K562 (cell line): ENCODE measurements around the gene ISLR2. TPM values are rescaled to one million over a fixed set of nuclear protein-coding genes. Genes with fewer than 3 reads are reported as not detected.

Experiments
- ATAC-seq: fragments of 200-7000 bp; cut with Tn5 transposase; 3 replicates; pipeline ENCODE4 v1.9.1; 2020; ENCODE audit warnings: moderate library complexity
- BruUV-seq: library from RNA; stranded (reverse); fragments of 400-500 nt; replicated peaks from 2 replicates; lab custom pipeline; 2021; lab: Mats Ljungman, UMichigan
- CTCF ChIA-PET: fragments of 300-600 bp; formaldehyde crosslinking; extraction: SDS; loops from one replicate; lab custom pipeline; 2021; ENCODE audit warnings: low intra/inter-chr PET ratio; lab: Yijun Ruan, JAX
- POLR2A ChIA-PET: fragments of 300-600, 350-650 bp; sonication (Branson Sonifier 250); formaldehyde crosslinking; extraction: SDS; loops from one replicate; lab custom pipeline; 2021; ENCODE audit warnings: antibody characterized with exemption, inconsistent platforms; lab: Yijun Ruan, JAX
- DNase-seq, 4 experiments: peaks; one replicate each; pipeline versions ENCODE4 v3.0.0 to v3.0.0-alpha.2; 2011 to 2018; ENCODE audit warnings: low spot score in 3 of 4, mixed read lengths in 3 of 4; ENCODE audit errors: extremely low read depth in 1 of 4
- FAIRE-seq: peaks from 2 replicates; lab custom pipeline; 2011; peaks lifted over from hg19 to GRCh38; lab: Jason Lieb, UNC
- H2AFZ ChIP-seq: 2 replicates; pipeline ENCODE4 v1.6.0; 2011; ENCODE audit warnings: low read depth, low read length, control low read depth, inconsistent platforms
- H3K27ac ChIP-seq: fragments of 200-600 bp; 3 replicates; pipeline ENCODE4 v1.8.0; 2011; ENCODE audit warnings: low read depth, mild to moderate bottlenecking, control low read depth, inconsistent platforms, low read length, moderate library complexity, mixed read lengths; ENCODE audit errors: extremely low read depth
- H3K27me3 ChIP-seq, 2 experiments: fragments of 300-600 bp in 1 of 2; 2 replicates in 1 of 2; 3 replicates in 1 of 2; pipeline versions ENCODE4 v1.6.0 to v1.8.0; 2011; ENCODE audit warnings: inconsistent platforms in 2 of 2, low read length in 2 of 2, mild to moderate bottlenecking in 1 of 2, mixed read lengths in 1 of 2, moderate library complexity in 1 of 2; ENCODE audit not compliant: control insufficient read depth in 2 of 2, insufficient read depth in 2 of 2
- H3K36me3 ChIP-seq: fragments of 300-600 bp; 3 replicates; pipeline ENCODE4 v1.8.0; 2011; ENCODE audit warnings: mild to moderate bottlenecking, low read length, inconsistent platforms; ENCODE audit not compliant: control insufficient read depth, insufficient read depth
- H3K4me1 ChIP-seq, 2 experiments: fragments of 200-600 bp in 1 of 2; replicated peaks in 1 of 2; 2 replicates in 1 of 2; 3 replicates in 1 of 2; pipeline versions ENCODE4 v1.5.1 to v1.8.0; 2011; ENCODE audit warnings: inconsistent platforms in 2 of 2, low read length in 2 of 2, mild to moderate bottlenecking in 1 of 2, mixed read lengths in 1 of 2, moderate library complexity in 1 of 2; ENCODE audit not compliant: control insufficient read depth in 2 of 2, insufficient read depth in 2 of 2
- H3K4me2 ChIP-seq: 2 replicates; pipeline ENCODE4 v1.6.1; 2011; ENCODE audit warnings: low read length, control low read depth, inconsistent platforms, mixed read lengths; ENCODE audit not compliant: insufficient read depth
- H3K4me3 ChIP-seq: fragments of 200-600 bp; sonication (generic), shearing (Covaris generic); 2 replicates; pipeline ENCODE4 v1.5.1; 2016; ENCODE audit warnings: control low read depth, inconsistent platforms
- H3K79me2 ChIP-seq: fragments of 200-600 bp; 3 replicates; pipeline ENCODE4 v1.8.0; 2011; ENCODE audit warnings: low read length, inconsistent platforms; ENCODE audit not compliant: control insufficient read depth, insufficient read depth
- H3K9ac ChIP-seq, 2 experiments: 2 replicates each; pipeline versions ENCODE4 v1.6.0 to v1.6.1; 2011; ENCODE audit warnings: low read depth in 2 of 2, low read length in 2 of 2, control low read depth in 1 of 2, inconsistent platforms in 1 of 2, mild to moderate bottlenecking in 1 of 2, mixed read lengths in 1 of 2; ENCODE audit not compliant: insufficient read depth in 1 of 2
- H3K9me1 ChIP-seq: one replicate; pipeline ENCODE4 v1.6.0; 2011; ENCODE audit warnings: inconsistent platforms, mild to moderate bottlenecking, low read length, moderate library complexity; ENCODE audit not compliant: control insufficient read depth, insufficient read depth
- H3K9me3 ChIP-seq: replicated peaks from 2 replicates; pipeline ENCODE4 v1.5.1; 2011; ENCODE audit warnings: low read depth, low read length, inconsistent platforms; ENCODE audit not compliant: control insufficient read depth, insufficient read depth
- H4K20me1 ChIP-seq: replicated peaks from 2 replicates; pipeline ENCODE4 v1.6.1; 2011; ENCODE audit warnings: low read length, inconsistent platforms, mixed read lengths; ENCODE audit not compliant: control insufficient read depth, insufficient read depth
- CBFB ChIP-seq: sonication (generic); formaldehyde crosslinking; IDR thresholded peaks from 2 replicates; pipeline ENCODE4 v1.4.0; 2020; ENCODE audit warnings: mild to moderate bottlenecking, missing genetic modification reagents
- FOXM1 ChIP-seq, 2 experiments: fragments of 450-650 bp in 1 of 2; sonication (generic) in 1 of 2; formaldehyde crosslinking in 1 of 2; IDR thresholded peaks; 2 replicates each; pipeline versions ENCODE4 v1.6.1 to v1.9.0; 2017 to 2022; ENCODE audit warnings: low read depth in 2 of 2, mild to moderate bottlenecking in 2 of 2, missing genetic modification reagents in 1 of 2, moderate library complexity in 1 of 2
- GTF2F1 ChIP-seq: IDR thresholded peaks from 2 replicates; pipeline ENCODE4 v1.6.1; 2011; ENCODE audit warnings: low read depth, low read length, improper control_type of control experiment
- HEY1 ChIP-seq: fragments of 250-450 bp; sonication (Bioruptor Pico); IDR thresholded peaks from 2 replicates; pipeline ENCODE4 v1.5.0; 2020; ENCODE audit warnings: mild to moderate bottlenecking, moderate library complexity, borderline replicate concordance
- LARP7 ChIP-seq: fragments of 450-650 bp; IDR thresholded peaks from 2 replicates; pipeline ENCODE4 v1.6.1; 2016
- PHF20 ChIP-seq: fragments of 450-650 bp; IDR thresholded peaks from 2 replicates; pipeline ENCODE4 v1.6.1; 2018; ENCODE audit not compliant: partially characterized antibody
- SIN3A ChIP-seq, 2 experiments: fragments of 150-350 bp in 1 of 2; IDR thresholded peaks; 2 replicates each; pipeline ENCODE4 v1.6.1; 2011 to 2016; ENCODE audit warnings: borderline replicate concordance in 2 of 2, low read depth in 2 of 2, low read length in 2 of 2, mild to moderate bottlenecking in 2 of 2, moderate library complexity in 2 of 2; ENCODE audit not compliant: control insufficient read depth in 1 of 2
- SMAD1 ChIP-seq: fragments of 150-350 bp; IDR thresholded peaks from 2 replicates; pipeline ENCODE4 v1.6.1; 2014; ENCODE audit warnings: low read length, low read depth; ENCODE audit not compliant: partially characterized antibody
- ZNF3 ChIP-seq: fragments of 250-450 bp; sonication (Bioruptor Pico); IDR thresholded peaks from 2 replicates; pipeline ENCODE4 v1.5.0; 2021; ENCODE audit warnings: mild to moderate bottlenecking, moderate library complexity
- WGBS: fragments of 100-300 bp; shearing (Covaris generic); methylation state at CpG from one replicate; pipeline ENCODE4 v1.1.6; 2016; ENCODE audit warnings: low coverage, mixed read lengths; ENCODE audit not compliant: insufficient coverage; ENCODE audit errors: missing lambda C conversion rate; 5-methylcytosine and 5-hydroxymethylcytosine counted together
- in situ Hi-C: fragments of 300-500 bp; cut with MboI; formaldehyde crosslinking; loops from 4 replicates; pipeline ENCODE4 v1.15.0; 2018; ENCODE audit warnings: inconsistent platforms, mixed read lengths
- intact Hi-C: fragments of 100-400 bp; cut with micrococcal nuclease; formaldehyde crosslinking; loops from 2 replicates; pipeline ENCODE4 v1.14.2; 2022
- polyA plus RNA-seq, 8 experiments: library from polyadenylated mRNA; depleted of rRNA in 4 of 8; stranded (reverse) in 5 of 8; unstranded in 3 of 8; fragments of >200 nt; fragmentation: Nextera tagmentation in 2 of 8; fragmentation: Illumina TruSeq in 1 of 8; extraction: Ambion mirVana in 2 of 8; extraction: Trizol in 1 of 8; gene quantifications; 2 replicates each; pipeline versions ENCODE4 v1.2.1 to v1.2.3, GENCODE V29; 2011 to 2014; ENCODE audit warnings: inconsistent platforms in 1 of 8, missing spikeins in 1 of 8
- total RNA-seq, 7 experiments: library from RNA; depleted of rRNA in 6 of 7; stranded (reverse); fragments of >200 nt in 6 of 7; fragmentation: Illumina TruSeq in 2 of 7; extraction: Trizol in 2 of 7; gene quantifications; 2 replicates each; pipeline versions ENCODE4 v1.2.1 to v1.2.3, GENCODE V29; 2011 to 2021; ENCODE audit warnings: low replicate concordance in 1 of 7
- TF ChIP-seq, protein P1 (sequence below): fragments of 450-650 bp; conservative IDR thresholded peaks from 2 replicates; pipeline ENCODE4 v1.6.1; 2016; ENCODE audit warnings: missing genetic modification characterization, low read depth, mild to moderate bottlenecking, control low read depth, missing compliant biosample characterization
- TF ChIP-seq, protein P2 (sequence below): fragments of 450-650 bp; IDR thresholded peaks from 2 replicates; pipeline ENCODE4 v1.6.1; 2016; ENCODE audit warnings: missing biosample characterization, missing genetic modification characterization

The ISLR2 gene
- total and polyA plus RNA-seq, 9 of the 15 experiments (the other 6 are each of a cell fraction or from before 2014, with no cell fraction given), result not detected

DNA sequence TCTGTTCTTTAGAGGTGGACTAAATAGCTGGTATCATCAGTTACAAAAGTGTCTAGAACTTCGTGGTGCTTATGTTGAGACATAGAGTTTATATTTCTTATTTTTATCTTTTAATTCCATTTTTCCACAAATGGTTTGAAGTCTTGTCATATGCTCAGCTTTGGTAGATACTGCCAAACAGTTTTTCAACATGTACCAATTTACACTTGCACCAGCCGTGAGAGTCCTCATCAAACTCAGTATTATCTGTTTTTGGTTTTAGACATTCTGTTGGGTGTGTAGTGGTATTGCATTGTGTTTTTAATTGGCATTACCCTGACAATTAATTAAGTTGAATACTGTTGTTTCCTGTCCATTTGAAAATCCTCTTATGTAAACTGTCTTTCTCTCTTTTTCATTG lies 16.7 kb downstream of the ISLR2 start:
- H3K4me2 ChIP-seq, result no peak overlapping the region
- no peaks in the 10 kb centered on the region for H3K36me3 ChIP-seq
- H3K9ac ChIP-seq, result no peak overlapping the region
- no peaks in the 10 kb centered on the region for H3K4me1 ChIP-seq
- in situ Hi-C loops, result loop anchor here (25.0 kb wide), 1 partner anchor 1140 kb away; the partner anchor contains the start of gene GOLGA6D
- H3K27me3 ChIP-seq, result peaks cover 0 to 14% of the 10 kb centered on the region in 2 experiments; a peak in 2 of 5 replicates
- WGBS, result 0% methylated on average over 2 of the region's 2 CpGs
- intact Hi-C loops, result no loop called here
- DNase-seq (no peak), ATAC-seq (no peak), FAIRE-seq (no peak)
- H3K27ac ChIP-seq, result no peak overlapping the region
- H3K79me2 ChIP-seq, result no peaks in the 10 kb centered on the region
- no peaks in the 10 kb centered on the region for H3K9me1 ChIP-seq
- no peaks in the 10 kb centered on the region for H4K20me1 ChIP-seq
- H3K4me3 ChIP-seq, result no peak overlapping the region
- no peaks in the 10 kb centered on the region for H3K9me3 ChIP-seq
- ChIA-PET POLR2A (interaction anchor here (0.9 to 1.0 kb wide), 2 partner anchors 9 to 144 kb away, joined by 3 read pairs; no protein-coding TSS in a partner anchor), CTCF (no interaction called here)
- no TSS peak for BruUV-seq
- H2AFZ ChIP-seq, result no peak overlapping the region
- TF ChIP-seq LARP7, result no peak
- no peak for TF ChIP-seq FOXM1 (IDR thresholded peaks at IDR 0.05; ENCODE audit: low read depth)
- TF ChIP-seq FOXM1 (CRISPR knock-in tag; IDR thresholded peaks at IDR 0.05; ENCODE audit: low read depth), result no peak
- TF ChIP-seq ZNF3 (CRISPR knock-in tag), result no peak
- TF ChIP-seq, protein P1, sequence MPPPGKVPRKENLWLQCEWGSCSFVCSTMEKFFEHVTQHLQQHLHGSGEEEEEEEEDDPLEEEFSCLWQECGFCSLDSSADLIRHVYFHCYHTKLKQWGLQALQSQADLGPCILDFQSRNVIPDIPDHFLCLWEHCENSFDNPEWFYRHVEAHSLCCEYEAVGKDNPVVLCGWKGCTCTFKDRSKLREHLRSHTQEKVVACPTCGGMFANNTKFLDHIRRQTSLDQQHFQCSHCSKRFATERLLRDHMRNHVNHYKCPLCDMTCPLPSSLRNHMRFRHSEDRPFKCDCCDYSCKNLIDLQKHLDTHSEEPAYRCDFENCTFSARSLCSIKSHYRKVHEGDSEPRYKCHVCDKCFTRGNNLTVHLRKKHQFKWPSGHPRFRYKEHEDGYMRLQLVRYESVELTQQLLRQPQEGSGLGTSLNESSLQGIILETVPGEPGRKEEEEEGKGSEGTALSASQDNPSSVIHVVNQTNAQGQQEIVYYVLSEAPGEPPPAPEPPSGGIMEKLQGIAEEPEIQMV (tag), result no peak
- no peak for TF ChIP-seq HEY1
- no peak for TF ChIP-seq SIN3A (IDR thresholded peaks at IDR 0.05; ENCODE audit: borderline replicate concordance in 2 of 2, control insufficient read depth in 1 of 2, low read depth in 2 of 2, low read length in 2 of 2)
- TF ChIP-seq CBFB (CRISPR knock-in tag), result no peak
- TF ChIP-seq GTF2F1, result no peak
- no peak for TF ChIP-seq PHF20
- TF ChIP-seq SMAD1, result no peak
- TF ChIP-seq, protein P2, sequence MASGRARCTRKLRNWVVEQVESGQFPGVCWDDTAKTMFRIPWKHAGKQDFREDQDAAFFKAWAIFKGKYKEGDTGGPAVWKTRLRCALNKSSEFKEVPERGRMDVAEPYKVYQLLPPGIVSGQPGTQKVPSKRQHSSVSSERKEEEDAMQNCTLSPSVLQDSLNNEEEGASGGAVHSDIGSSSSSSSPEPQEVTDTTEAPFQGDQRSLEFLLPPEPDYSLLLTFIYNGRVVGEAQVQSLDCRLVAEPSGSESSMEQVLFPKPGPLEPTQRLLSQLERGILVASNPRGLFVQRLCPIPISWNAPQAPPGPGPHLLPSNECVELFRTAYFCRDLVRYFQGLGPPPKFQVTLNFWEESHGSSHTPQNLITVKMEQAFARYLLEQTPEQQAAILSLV (tag), result no peak
